NCI-H748 (cell line): Measurements from ENCODE around the gene PRKAR2B.
"Not testable (repeated sequence)": the region's sequence is repeated elsewhere in the genome, so short reads cannot be mapped to it uniquely, and the experiment has no call there.

Experiments used
- DNase-seq: peaks from one replicate; lab custom pipeline; 2025; ENCODE audit not compliant: unreplicated experiment; lab: John Stamatoyannopoulos, UW

PRKAR2B gene

DNA sequence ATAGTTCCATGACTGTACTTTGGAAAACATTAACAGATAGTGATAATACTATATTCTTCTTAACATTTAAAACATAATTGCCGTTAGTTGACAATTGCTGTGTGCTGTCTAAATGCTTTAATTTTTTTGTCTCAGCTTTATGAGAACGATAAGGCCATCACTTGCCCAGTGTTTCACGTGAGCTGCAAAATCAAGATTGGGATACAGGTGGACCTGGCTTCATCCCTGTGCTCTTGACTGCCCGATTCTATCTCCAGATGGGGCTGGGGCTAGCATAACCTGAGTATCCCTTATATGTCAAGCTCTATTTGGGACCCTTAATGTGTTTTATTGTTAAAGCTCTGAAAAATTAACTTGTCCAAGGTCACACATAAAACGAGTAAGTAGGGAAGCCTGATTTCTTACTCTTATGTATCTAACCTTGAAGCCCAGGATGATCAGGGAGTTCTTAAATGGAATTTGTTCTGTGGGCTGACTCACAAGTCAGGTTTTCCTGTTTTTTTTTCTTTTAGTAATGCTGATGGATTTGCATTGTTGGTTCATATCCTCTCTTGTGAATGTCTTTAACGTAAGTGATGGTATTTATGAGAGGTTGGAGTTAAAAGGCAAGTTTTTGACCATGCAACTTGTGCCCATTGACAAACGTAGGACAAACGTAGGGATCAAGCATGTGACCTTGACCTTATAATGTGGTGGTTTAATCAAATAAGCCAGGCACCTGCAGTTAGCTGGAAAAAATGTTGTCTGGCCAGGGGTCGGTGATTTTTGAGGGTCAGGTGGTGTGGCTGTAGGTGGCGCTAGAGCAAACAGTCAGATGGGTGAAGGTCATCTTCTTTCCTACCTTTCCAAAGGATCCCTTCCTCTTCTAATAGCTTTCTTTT is 3.6 kb downstream of the PRKAR2B start:
- no peak for DNase-seq

DNA sequence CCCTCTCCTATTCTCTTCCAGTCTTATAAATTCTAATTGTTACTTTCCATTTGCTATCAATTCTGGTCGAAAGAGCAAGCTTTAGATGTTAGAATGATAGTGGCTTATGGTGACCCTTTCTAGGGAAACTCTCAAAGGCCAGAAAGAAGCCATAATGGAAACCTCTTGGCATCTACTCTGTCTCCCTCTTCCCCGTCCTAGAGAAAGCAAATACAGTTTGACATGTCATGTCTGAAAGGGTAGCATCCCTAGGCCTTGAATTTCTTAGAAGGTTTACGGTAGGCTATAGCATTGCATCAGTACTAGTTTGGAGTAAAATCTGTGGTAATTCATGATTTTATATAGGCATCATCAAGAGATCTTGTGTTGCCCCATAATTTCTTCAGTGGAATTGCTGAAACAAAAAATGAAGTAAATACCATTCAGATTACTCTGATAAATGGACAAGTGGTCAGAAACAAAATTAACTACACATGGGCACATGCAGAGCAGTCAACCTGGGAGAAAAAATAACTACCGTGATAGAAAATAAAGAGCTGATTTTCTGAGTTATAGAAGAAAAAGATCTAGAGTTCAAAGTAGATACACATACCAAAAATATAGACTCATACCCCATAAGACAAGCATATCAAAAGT is 4.4 kb downstream of the PRKAR2B start:
- DNase-seq, result no peak

DNA sequence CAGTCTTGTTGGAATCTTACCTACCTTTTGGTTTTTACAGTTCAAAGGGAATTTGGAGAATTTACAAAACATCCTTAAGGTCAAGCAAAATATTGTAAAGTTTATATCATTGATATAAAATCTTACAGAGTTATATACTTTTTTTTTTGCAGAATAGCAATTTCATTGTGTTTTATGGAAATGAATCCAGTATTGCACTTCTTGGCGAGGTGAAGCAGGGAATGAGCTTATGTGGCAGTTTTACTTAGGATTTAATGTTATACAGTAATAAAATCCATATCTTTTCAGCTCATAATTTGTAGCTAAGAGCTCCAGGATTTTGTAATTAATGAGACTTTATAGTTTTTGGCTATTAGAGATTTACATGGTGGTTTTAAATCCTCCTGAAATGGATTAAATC is 5.0 kb downstream of the PRKAR2B start:
- DNase-seq, result no peak

DNA sequence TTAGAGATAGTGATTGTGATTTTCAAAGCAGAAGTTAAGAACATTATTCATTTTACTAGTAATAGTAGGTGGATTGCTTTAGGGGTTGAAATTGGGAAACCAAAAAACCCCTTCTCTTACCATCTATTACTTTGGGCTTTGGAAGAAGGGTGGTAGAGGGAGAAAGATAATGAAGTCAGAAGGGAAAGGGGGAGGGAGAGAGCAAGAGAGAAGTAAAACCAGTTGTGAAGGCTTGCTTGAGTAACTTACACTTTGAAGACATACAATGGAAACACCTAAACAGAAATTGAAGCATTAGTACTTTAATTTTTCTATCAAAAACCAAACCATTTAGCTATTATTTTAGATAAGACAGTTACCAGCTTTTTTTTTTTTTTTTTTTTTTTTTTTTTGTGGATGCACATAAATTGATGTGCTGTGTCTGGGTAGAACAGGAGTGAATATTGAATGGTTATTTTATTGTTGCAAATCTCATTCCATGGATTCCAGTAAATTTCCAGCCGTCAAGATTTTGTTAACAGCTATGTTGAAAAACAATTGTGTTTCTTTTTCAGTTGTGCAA is 5.5 kb downstream of the PRKAR2B start:
- DNase-seq, result no peak

DNA sequence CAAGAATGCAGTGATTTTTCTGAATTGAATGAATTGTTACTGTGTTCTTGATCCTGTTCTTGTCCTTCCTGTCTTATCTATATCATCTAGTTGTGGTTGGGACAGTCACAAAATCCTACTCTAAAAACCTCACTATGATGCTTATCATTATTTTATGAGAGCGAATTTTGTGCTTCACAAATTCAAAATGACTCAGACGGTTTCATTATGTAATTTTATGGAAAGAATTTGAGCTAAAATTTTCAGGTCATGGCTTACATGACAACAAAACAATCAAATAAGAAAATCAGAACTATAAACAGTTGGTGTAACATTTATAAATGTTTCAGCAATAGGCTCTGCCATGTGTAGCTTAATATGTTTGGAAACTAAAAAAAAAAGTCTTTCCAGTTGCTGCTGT is 6.9 kb downstream of the PRKAR2B start:
- DNase-seq, result no peak

DNA sequence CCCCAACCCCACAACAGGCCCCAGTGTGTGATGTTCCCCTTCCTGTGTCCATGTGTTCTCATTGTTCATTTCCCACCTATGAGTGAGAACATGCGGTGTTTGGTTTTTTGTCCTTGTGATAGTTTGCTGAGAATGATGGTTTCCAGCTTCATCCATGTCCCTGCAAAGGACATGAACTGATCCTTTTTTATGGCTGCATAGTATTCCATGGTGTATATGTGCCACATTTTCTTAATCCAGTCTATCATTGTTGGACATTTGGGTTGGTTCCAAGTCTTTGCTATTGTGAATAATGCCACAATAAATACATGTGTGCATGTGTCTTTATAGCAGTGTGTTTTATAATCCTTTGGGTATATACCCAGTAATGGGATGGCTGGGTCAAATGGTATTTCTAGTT is 10.5 kb downstream of the PRKAR2B start:
- DNase-seq, result not testable (repeated sequence)

DNA sequence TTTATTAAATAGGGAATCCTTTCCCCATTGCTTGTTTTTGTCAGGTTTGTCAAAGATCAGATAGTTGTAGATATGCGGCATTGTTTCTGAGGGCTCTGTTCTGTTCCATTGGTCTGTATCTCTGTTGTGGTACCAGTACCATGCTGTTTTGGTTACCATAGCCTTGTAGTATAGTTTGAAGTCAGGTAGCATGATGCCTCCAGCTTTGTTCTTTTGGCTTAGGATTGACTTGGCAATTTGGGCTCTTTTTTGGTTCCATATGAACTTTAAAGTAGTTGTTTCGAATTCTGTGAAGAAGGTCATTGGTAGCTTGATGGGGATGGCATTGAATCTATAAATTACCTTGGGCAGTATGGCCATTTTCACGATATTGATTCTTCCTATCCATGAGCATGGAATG is 11.6 kb downstream of the PRKAR2B start:
- DNase-seq, result not testable (repeated sequence)

DNA sequence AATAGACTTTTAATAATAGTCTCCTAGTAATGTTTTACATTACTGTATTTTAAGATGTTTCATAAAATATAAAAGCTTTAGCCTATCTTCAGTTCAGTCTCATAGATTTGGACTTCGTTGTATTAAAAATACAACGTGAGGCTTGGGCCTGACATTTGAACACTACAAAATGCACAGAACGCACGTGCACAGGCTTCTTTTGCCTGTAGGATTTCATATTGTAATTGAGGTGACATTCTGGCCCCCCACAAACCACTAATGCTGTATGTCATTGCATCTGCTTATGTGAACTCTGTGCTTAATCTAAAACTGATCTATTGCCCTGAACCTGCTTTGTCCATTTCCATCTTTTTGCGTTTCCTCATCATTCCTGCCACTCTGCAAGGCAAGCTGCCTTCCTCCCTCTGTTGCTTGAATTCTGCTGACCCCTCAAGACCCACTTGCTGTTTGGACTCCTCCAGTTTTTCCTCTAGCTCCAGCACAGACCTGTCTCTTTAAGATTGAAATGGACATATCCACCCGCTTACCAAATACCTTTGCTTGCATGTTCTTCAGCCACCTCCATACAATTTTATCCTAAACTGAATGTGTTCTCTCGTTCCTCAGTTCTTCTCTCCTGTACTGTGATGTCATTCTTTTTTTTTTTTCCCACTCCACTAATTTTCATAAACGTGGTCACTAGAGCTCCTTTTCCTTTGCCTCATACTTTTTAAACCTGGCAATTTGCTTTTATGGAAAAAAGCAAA is 12.4 kb downstream of the PRKAR2B start:
- DNase-seq, result no peak

DNA sequence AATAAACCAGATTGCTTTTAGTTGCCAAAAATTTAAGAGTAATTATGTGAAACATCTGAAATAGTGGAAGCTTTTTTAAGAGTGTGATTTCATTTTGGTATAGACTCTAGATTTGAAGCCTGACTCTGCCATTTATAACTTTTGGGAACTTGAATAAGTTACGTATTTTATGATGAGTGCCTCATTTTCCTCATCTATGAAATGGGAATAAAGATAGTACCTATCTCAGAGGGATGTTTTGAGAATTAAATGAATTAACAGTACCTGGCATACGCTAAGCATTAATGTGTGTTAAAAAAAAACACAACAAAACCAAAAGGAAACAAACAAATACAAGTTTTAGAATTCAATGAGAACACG is 12.9 kb downstream of the PRKAR2B start:
- no peak for DNase-seq

DNA sequence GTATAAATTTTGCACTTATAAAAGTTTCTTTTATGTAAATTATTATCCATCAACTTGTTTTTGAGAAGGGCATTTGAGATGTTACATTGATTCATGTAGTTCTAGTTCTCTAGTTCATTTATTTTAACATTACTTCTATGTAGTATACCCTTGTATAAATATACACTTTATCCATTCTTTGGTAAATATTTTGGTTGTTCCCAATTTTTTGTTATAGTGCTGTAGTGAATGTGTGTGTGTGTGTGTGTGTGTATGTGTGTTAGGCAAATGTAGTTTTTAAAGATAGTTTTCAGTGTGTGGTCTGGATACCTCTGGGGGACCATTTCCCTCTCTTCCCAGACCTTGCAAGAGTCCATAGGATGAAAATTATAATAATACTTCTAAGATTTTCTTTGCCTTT is 15.0 kb downstream of the PRKAR2B start:
- DNase-seq, result no peak

DNA sequence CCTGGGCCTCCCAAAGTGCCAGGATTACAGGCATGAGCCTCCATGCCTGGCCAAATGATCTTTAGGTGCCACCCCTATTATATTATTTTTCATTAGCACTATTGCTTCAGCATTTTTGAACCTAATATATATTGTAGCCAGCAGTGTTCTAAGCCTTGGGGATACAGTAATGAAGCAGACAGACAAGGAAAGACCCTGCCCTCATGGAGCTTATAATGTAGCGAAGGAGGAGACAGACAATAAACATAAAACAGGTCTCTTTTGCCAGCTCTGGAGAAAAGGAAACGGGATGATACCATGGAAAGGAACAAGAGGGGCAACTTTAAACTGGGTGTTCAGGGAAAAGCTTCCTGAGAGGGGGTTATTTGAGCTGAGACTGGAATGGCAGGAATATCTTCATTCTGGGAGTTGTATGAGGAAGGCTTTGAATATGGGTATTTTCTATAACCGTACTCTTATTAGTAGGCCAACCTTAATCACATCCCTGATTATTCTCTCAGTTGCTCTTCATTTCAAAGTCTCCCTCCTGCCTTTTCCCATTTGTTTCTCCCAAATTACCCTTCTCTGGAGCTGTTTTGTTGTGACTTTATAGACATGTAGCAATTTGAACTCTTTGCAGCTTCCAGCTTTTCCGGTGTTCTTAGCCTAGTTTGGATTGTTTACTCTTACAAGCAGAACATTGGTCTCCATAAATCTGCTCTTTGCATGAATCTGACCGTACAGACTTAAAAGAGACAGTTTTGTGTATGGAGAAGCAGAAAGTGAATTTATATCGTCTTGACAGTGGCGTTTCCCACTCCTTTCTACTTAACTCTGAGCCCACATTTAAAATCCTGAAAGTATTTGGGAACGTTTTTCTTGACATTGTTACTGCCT is 19.0 kb downstream of the PRKAR2B start:
- DNase-seq, result no peak

DNA sequence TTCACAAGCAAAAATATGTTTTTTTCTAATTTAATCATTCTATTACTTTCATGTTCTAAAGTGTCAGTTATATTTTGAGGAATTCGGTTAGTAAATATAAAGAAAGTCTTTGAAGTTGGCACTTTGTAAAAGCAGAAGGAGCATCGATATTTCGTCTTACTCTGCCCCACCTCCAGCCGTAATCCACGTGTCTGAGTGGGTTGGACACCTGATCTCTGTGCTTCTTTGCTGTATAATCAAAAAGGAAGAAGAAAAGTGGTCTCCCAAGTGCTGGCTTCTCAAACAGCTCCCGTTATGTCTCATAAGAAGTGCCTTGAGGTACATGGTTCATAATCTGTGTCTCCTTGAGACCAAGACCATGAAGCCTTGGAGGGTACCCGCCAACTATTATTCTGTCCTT is 19.8 kb downstream of the PRKAR2B start:
- no peak for DNase-seq

DNA sequence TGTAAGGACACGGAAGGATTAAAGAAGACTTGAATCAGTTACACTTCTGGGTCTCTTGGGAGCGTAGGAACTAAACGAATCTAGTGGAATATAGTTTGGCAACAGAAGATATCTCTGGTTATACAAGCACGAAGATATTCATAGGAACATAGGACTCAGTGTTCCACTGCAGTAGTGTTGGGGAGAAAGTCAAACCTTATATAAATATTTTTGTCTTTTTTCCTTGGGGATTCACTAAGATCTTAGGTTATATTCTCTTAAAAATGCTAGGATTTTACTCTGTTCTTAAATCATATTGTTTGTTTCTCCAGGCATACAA is 21.4 kb downstream of the PRKAR2B start:
- DNase-seq, result no peak

DNA sequence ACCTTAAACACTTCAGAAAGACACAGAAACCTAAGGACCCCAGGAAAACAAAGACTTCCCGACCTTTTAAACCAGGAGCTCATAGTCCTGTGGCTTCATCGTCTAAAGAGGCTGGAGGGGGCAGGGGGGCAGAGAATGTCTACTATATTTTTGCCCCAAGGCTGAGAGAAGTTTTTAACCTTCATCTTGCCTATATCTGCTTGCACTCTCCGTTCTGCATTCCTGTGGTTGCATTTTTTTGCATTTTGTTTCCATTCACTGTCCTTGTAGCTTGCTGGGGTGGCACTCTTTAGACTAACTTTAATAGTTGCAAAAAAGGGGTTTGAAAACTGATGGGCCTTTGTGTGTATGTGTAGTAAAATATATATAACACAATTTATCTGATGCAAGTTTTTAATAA is 23.7 kb downstream of the PRKAR2B start:
- no peak for DNase-seq

DNA sequence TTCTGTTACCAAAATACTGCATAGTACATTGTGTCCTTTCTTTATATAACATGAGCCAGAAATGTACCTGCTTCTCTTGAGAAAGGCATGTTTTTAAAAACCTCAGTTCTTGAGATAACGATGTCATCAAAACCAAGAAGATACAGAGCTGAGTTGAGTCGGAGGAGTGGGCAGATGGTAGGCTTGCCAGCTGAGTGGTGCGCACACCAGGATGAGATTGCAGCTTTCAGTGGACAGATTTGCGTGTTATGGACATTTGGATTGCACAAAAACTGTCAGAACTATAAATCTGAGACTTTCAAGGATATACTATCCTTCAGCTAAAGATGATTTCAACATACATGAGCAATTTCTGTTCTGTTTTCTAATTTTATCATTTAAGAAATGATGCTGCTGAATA is 25.0 kb downstream of the PRKAR2B start:
- no peak for DNase-seq

DNA sequence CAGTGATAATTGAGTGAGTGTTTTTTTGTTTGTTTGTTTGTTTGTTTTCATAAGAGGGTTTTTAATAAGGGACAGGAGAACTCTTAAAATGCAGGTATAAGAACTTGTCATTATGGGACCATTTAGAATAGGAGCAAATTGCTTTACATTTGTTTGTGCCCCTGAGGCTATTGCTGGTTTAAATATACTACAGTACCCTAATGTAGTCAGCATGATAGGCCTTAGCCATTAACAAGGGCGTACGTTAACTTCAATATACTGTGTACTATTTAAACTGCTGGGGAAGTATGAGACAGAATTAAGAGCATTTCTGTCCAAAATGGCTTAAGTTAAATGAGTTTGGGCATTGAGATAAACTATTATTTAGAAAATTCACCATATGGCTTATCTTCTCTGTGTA is 26.2 kb downstream of the PRKAR2B start:
- no peak for DNase-seq

DNA sequence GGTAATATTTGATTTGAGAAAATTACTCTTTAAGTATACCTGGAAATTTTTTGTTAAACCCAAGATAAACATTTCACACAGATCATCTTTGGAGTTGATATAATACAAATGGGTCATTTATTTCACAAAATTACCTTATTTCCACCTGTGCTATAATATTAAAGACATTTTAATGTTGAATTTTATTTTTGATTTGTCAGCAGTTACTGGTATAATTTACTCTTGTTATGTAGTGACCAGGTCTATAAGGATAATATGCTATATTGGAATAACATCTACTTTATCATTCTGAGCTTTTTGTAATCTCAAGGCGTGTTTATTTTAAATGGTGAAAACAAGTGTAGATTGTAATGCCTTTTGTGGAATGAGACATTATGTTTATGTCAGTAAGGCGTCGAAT is 26.6 kb downstream of the PRKAR2B start:
- no peak for DNase-seq

DNA sequence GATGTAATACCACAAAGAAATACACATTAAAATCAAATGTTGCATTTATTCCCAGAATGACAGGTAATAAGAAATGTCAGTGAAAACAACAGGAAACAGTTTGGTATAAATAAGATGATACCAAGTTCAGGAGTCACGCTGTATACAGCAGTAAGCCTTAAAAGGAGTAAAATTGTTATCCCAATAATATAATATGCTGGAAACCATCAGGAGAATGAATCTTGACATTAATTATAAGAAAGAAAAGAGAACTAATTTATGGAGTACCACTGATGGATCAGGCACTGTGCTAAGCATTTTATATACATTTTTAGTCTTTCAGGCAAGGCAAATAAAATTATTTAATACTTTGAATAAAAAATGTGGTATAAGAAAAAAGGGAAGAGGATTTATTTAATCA is 27.6 kb downstream of the PRKAR2B start:
- DNase-seq, result no peak

DNA sequence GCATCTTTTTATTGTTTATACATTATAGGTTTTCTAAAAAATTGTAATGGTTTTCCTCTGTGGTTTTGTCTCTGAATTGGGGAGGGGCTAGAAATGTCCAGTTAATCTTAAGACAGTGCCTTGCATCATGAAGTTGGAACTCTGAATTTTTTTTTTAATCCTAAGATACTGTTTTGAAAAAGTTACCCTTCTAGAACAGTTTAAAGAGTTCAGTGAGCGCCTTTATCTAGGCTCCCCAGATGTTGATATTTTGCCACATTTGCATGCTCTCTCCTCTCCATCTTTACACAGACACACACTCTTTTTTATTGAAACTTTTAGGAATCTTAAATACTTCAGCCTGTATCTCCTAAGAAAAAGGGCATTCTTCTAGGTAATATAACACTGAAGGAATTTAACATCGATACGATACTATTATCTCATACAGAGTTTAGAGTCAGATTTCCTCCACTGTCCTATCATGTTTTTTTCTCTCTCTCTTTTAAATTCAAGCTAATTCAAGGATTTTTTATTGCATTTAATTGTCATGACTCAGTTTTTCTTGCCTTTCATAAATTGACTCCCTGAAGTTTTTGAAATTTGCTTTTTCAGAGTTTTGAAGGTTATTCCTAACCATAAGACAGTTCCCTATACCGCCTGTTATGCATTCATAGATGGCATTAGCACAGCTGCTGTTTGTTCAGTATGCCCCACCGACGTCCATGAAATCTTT is 31.5 kb downstream of the PRKAR2B start:
- DNase-seq, result peak; percentile 4
